SK-N-SH (cell line): ENCODE data around the gene SLC30A10. TPM values are rescaled to one million over a fixed set of nuclear protein-coding genes. Genes with fewer than 3 reads are reported as not detected.
A peak's percentile ranks its signal among the peaks of the same experiment; 100 is the strongest.

Experiments used
- CTCF ChIA-PET: fragments of 300-600, 350-600 bp; formaldehyde crosslinking; extraction: SDS; loops from one replicate; lab custom pipeline; 2021; lab: Yijun Ruan, JAX
- POLR2A ChIA-PET: fragments of 350-600 bp; sonication (Branson Sonifier 250); formaldehyde crosslinking; extraction: SDS; loops from one replicate; lab custom pipeline; 2020; ENCODE audit warnings: antibody characterized with exemption, inconsistent platforms; lab: Yijun Ruan, JAX
- DNase-seq: peaks from one replicate; pipeline ENCODE4 v3.0.0; 2012
- H2AFZ ChIP-seq: fragments of 200-600 bp; sonication (generic); 2 replicates; pipeline ENCODE4 v1.8.1; 2016; ENCODE audit warnings: antibody characterized with exemption, mild to moderate bottlenecking, low read depth
- H3F3A ChIP-seq: fragments of 200-600 bp; sonication (generic); replicated peaks from 2 replicates; pipeline ENCODE3; 2016; ENCODE audit warnings: antibody characterized with exemption, mild to moderate bottlenecking; ENCODE audit not compliant: insufficient read depth
- H3K27ac ChIP-seq, 2 experiments: fragments of 200-500 bp in 1 of 2; fragments of 200-600 bp in 1 of 2; sonication (Bioruptor generic) in 1 of 2; sonication (generic), shearing (Covaris generic) in 1 of 2; 2 replicates each; pipeline versions ENCODE4 v1.5.1 to v1.6.1; 2014 to 2016; ENCODE audit warnings: low read depth in 2 of 2, inconsistent platforms in 1 of 2, low read length in 1 of 2, mild to moderate bottlenecking in 1 of 2, mixed read lengths in 1 of 2
- H3K27me3 ChIP-seq: fragments of 200-600 bp; sonication (generic), shearing (Covaris generic); 2 replicates; pipeline ENCODE4 v1.6.1; 2016; ENCODE audit warnings: mixed run types; ENCODE audit not compliant: insufficient read depth
- H3K36me3 ChIP-seq, 2 experiments: fragments of 200-500 bp in 1 of 2; fragments of 200-600 bp in 1 of 2; sonication (Bioruptor generic) in 1 of 2; sonication (generic) in 1 of 2; replicated peaks in 1 of 2; 2 replicates each; pipeline versions ENCODE3 to v1.5.1; 2014 to 2016; ENCODE audit warnings: low read length in 1 of 2, mild to moderate bottlenecking in 1 of 2; ENCODE audit not compliant: insufficient read depth in 2 of 2, control insufficient read depth in 1 of 2
- H3K4me1 ChIP-seq, 2 experiments: fragments of 200-500 bp in 1 of 2; fragments of 200-600 bp in 1 of 2; sonication (Bioruptor generic) in 1 of 2; sonication (generic), shearing (Covaris generic) in 1 of 2; 2 replicates each; pipeline versions ENCODE4 v1.5.1 to v1.6.1; 2014 to 2016; ENCODE audit warnings: low read depth in 1 of 2, low read length in 1 of 2, mixed run types in 1 of 2; ENCODE audit not compliant: insufficient read depth in 2 of 2, control insufficient read depth in 1 of 2
- H3K4me2 ChIP-seq: fragments of 200-600 bp; sonication (generic), shearing (Covaris generic); 2 replicates; pipeline ENCODE4 v1.6.1; 2017; ENCODE audit warnings: mixed run types
- H3K4me3 ChIP-seq, 2 experiments: fragments of 200-500 bp in 1 of 2; fragments of 200-600 bp in 1 of 2; sonication (Bioruptor generic) in 1 of 2; sonication (generic), shearing (Covaris generic) in 1 of 2; 2 replicates each; pipeline versions ENCODE4 v1.5.1 to v1.8.1; 2014 to 2016; ENCODE audit warnings: low read depth in 2 of 2, inconsistent platforms in 1 of 2, low read length in 1 of 2, mild to moderate bottlenecking in 1 of 2, mixed read lengths in 1 of 2, moderate library complexity in 1 of 2
- H3K79me2 ChIP-seq: fragments of 200-600 bp; sonication (generic); 2 replicates; pipeline ENCODE4 v1.8.1; 2017; ENCODE audit warnings: mild to moderate bottlenecking; ENCODE audit not compliant: insufficient read depth
- H3K9ac ChIP-seq: fragments of 200-600 bp; sonication (generic); 2 replicates; pipeline ENCODE4 v1.6.1; 2017; ENCODE audit warnings: mixed run types
- H3K9me2 ChIP-seq: fragments of 200-600 bp; sonication (generic); 2 replicates; pipeline ENCODE4 v1.6.1; 2017; ENCODE audit warnings: mixed run types
- H3K9me3 ChIP-seq: fragments of 200-600 bp; sonication (generic); 2 replicates; pipeline ENCODE4 v1.6.1; 2017; ENCODE audit warnings: mixed run types, mild to moderate bottlenecking, moderate library complexity
- H4K20me1 ChIP-seq: fragments of 200-600 bp; sonication (generic); 2 replicates; pipeline ENCODE4 v1.6.1; 2017; ENCODE audit warnings: mild to moderate bottlenecking, mixed run types; ENCODE audit not compliant: insufficient read depth
- CTCF ChIP-seq: fragments of 200-600 bp; sonication (generic); IDR thresholded peaks from 2 replicates; pipeline ENCODE4 v1.6.1; 2017; ENCODE audit warnings: antibody characterized with exemption, mild to moderate bottlenecking, moderate library complexity
- ELF1 ChIP-seq: IDR thresholded peaks from 2 replicates; pipeline ENCODE4 v1.4.0; 2012
- EP300 ChIP-seq, 2 experiments: IDR thresholded peaks; 2 replicates each; pipeline versions ENCODE4 v1.4.0 to v1.6.1; 2012; ENCODE audit warnings: borderline replicate concordance in 1 of 2, low read depth in 1 of 2, low read length in 1 of 2
- FOSL2 ChIP-seq: IDR thresholded peaks from 2 replicates; pipeline ENCODE4 v1.4.0; 2012; ENCODE audit warnings: low read depth, mild to moderate bottlenecking, moderate library complexity, borderline replicate concordance
- FOXJ3 ChIP-seq: sonication (generic); formaldehyde crosslinking; IDR thresholded peaks from 2 replicates; pipeline ENCODE4 v1.5.1; 2020; ENCODE audit warnings: mild to moderate bottlenecking, missing genetic modification reagents
- FOXM1 ChIP-seq: IDR thresholded peaks from 2 replicates; pipeline ENCODE4 v1.4.0; 2012; ENCODE audit warnings: low read depth, mild to moderate bottlenecking
- IRF3 ChIP-seq: fragments of 150-350 bp; IDR thresholded peaks from 2 replicates; pipeline ENCODE4 v1.6.1; 2016; ENCODE audit warnings: mild to moderate bottlenecking, low read depth, low read length
- JUND ChIP-seq: IDR thresholded peaks from 2 replicates; pipeline ENCODE4 v1.4.0; 2012
- MEF2A ChIP-seq: IDR thresholded peaks from 2 replicates; pipeline ENCODE4 v1.4.0; 2012; ENCODE audit warnings: low read depth, borderline replicate concordance
- MXI1 ChIP-seq: IDR thresholded peaks from 2 replicates; pipeline ENCODE4 v1.6.1; 2012; ENCODE audit warnings: mild to moderate bottlenecking, low read depth, low read length, improper control_type of control experiment
- PBX3 ChIP-seq: IDR thresholded peaks from 2 replicates; pipeline ENCODE4; 2012
- RAD21 ChIP-seq: IDR thresholded peaks from 2 replicates; pipeline ENCODE4 v1.6.1; 2012; ENCODE audit warnings: mild to moderate bottlenecking, low read length
- REST ChIP-seq: IDR thresholded peaks from 2 replicates; pipeline ENCODE4 v1.6.1; 2012; ENCODE audit warnings: mild to moderate bottlenecking, low read depth, low read length, moderate library complexity
- RFX5 ChIP-seq: IDR thresholded peaks from 2 replicates; pipeline ENCODE4 v1.6.1; 2012; ENCODE audit warnings: mild to moderate bottlenecking, improper control_type of control experiment, low read length
- TCF12 ChIP-seq: IDR thresholded peaks from 2 replicates; pipeline ENCODE4 v1.4.0; 2012
- TEAD4 ChIP-seq: IDR thresholded peaks from 2 replicates; pipeline ENCODE4 v1.4.0; 2012; ENCODE audit warnings: mild to moderate bottlenecking, borderline replicate concordance; ENCODE audit not compliant: insufficient read depth
- USF1 ChIP-seq: IDR thresholded peaks from 2 replicates; pipeline ENCODE4 v1.4.0; 2012; ENCODE audit warnings: low read depth, borderline replicate concordance
- USF2 ChIP-seq: fragments of 150-350 bp; IDR thresholded peaks from 2 replicates; pipeline ENCODE4 v1.6.1; 2017; ENCODE audit warnings: antibody characterized with exemption, low read length, low read depth, borderline replicate concordance
- ZBTB33 ChIP-seq: IDR thresholded peaks from 2 replicates; pipeline ENCODE4 v1.4.0; 2012; ENCODE audit warnings: low read depth, borderline replicate concordance
- WGBS: methylation state at CpG from one replicate; pipeline ENCODE4 v1.1.6; 2017; ENCODE audit warnings: low lambda C conversion rate; 5-methylcytosine and 5-hydroxymethylcytosine counted together
- polyA plus RNA-seq, 3 experiments: library from polyadenylated mRNA; depleted of rRNA; stranded (reverse); fragments of >200 nt; gene quantifications; 2 replicates each; pipeline ENCODE4 v1.2.3, GENCODE V29; 2012

Gene SLC30A10
- polyA plus RNA-seq, 1 of the 3 experiments (the other 2 are of a cell fraction): 0.02 TPM

- CTCF ChIA-PET: interaction anchor here (1.7 kb wide), 1 partner anchor 19 kb away, joined by 6 read pairs; no protein-coding TSS in a partner anchor
- Histone ChIP-seq H4K20me1 (no peaks in the 10 kb centered on the region), H3K27ac (no peak overlapping the region), H3K27me3 (peaks cover 16% of the 10 kb centered on the region; the same call in 1 of the 2 replicates), H3K9ac (no peak overlapping the region), H3K79me2 (no peaks in the 10 kb centered on the region), H3K9me3 (no peaks in the 10 kb centered on the region), H2AFZ (peak overlapping the region; percentile 65; the same call in 1 of the 2 replicates), H3K9me2 (no peaks in the 10 kb centered on the region), H3K4me1 (peaks cover 0 to 7% of the 10 kb centered on the region in 2 experiments; a peak in 1 of 4 replicates), H3F3A (no peaks in the 10 kb centered on the region), H3K4me2 (peak overlapping the region; percentile 88), H3K36me3 (no peaks in the 10 kb centered on the region)
- POLR2A ChIA-PET: no interaction called here
- peak; percentile 11 for DNase-seq
- no peak for TF ChIP-seq RFX5
- no peak for TF ChIP-seq REST
- TF ChIP-seq ZBTB33: no peak
- TF ChIP-seq IRF3: no peak
- no peak for TF ChIP-seq FOSL2
- TF ChIP-seq TCF12: no peak
- TF ChIP-seq RAD21: no peak
- no peak for TF ChIP-seq CTCF
- TF ChIP-seq MXI1: no peak
- no peak for TF ChIP-seq MEF2A
- no peak for TF ChIP-seq USF1
- TF ChIP-seq EP300 (IDR thresholded peaks at IDR 0.05; ENCODE audit: borderline replicate concordance in 1 of 2, low read depth in 1 of 2, low read length in 1 of 2): no peak
- TF ChIP-seq PBX3: no peak
- TF ChIP-seq ELF1: no peak
- no peak for TF ChIP-seq USF2
- TF ChIP-seq FOXM1: no peak
- no peak for TF ChIP-seq FOXJ3
- TF ChIP-seq TEAD4: no peak
- TF ChIP-seq JUND: no peak
- TF ChIP-seq, all 33 proteins: peak for 0
- WGBS: 41% methylated on average over 12 of the region's 31 CpGs
- peak overlapping the region; percentile 52 to 64 for H3K4me3 ChIP-seq
Measured at GRCh38 chr1:219927298-219927955, 930 bp downstream of the SLC30A10 start.
